Muscle of back (tissue), 13 donors: ENCODE results near the gene NRXN3. TPM values are rescaled to one million over a fixed set of nuclear protein-coding genes. Genes with fewer than 3 reads are reported as not detected.

ENCODE experiments used
- DNase-seq, 3 donors: peaks; one replicate each; pipeline versions ENCODE4 v3.0.0 to v3.0.0-alpha.2; 2013
- long read RNA-seq, 9 donors: transcript quantifications; one replicate each; lab custom pipeline, GENCODE V29; 2026
- polyA plus RNA-seq, 10 donors: library from polyadenylated mRNA; unstranded; fragments of 120-200 nt; gene quantifications; one replicate each; pipeline ENCODE4 v1.2.1, GENCODE V29; 2013; ENCODE audit not compliant: insufficient read length in 10 of 10

NRXN3 gene
- polyA plus RNA-seq, result 1 to 10 TPM in 4 of 10 donors, under 1 TPM in 6; 0.39 to 2.5 (median 0.84) TPM
- long read RNA-seq, donor 1, result 0 reads
- long read RNA-seq, donor 2, result 0 reads
- long read RNA-seq, donor 3, result 0 reads
- long read RNA-seq, donor 4, result 0 reads
- long read RNA-seq, donor 5, result 0 reads
- long read RNA-seq, donor 6, partial matches to known transcripts, result 0 of 1 reads
- long read RNA-seq, donor 6, other reads (novel, unspliced or antisense), result 0 of 1 reads
- long read RNA-seq, donor 7, result 0 reads
- long read RNA-seq, donor 8, result 0 reads
- long read RNA-seq, donor 9, result 0 reads

- peak in 1 of 3 donors; percentile 3 for DNase-seq
Measured at GRCh38 chr14:78170203-78170602, at the start of gene NRXN3. TSS of gene NRXN3 (plus strand) at chr14:78170373. CDS start at chr14:78243094, 72,721 bp downstream.

- DNase-seq, result peak in 1 of 3 donors; percentile 8
Measured at GRCh38 chr14:78122436-78122835, 47.7 kb upstream of the NRXN3 start.

GRCh38 chr14:78123650-78124253 lies 46.4 kb upstream of the NRXN3 start:
- no peak for DNase-seq

- DNase-seq, result no peak
Measured at GRCh38 chr14:78127961-78128360, 42.2 kb upstream of the NRXN3 start.

- no peak for DNase-seq
Measured at GRCh38 chr14:78129375-78129774, 40.8 kb upstream of the NRXN3 start.

GRCh38 chr14:78130356-78130755 lies 39.8 kb upstream of the NRXN3 start:
- DNase-seq, result no peak

- no peak for DNase-seq
Measured at GRCh38 chr14:78131201-78131600, 39.0 kb upstream of the NRXN3 start.

- no peak for DNase-seq
Measured at GRCh38 chr14:78131616-78132015, 38.6 kb upstream of the NRXN3 start.

- DNase-seq, result no peak
Measured at GRCh38 chr14:78135450-78135891, 34.7 kb upstream of the NRXN3 start.

GRCh38 chr14:78136695-78137094 lies 33.5 kb upstream of the NRXN3 start:
- DNase-seq, result no peak

- no peak for DNase-seq
Measured at GRCh38 chr14:78141590-78141989, 28.6 kb upstream of the NRXN3 start.

GRCh38 chr14:78142998-78143397 lies 27.2 kb upstream of the NRXN3 start:
- no peak for DNase-seq

- peak in 1 of 3 donors; percentile 1 for DNase-seq
Measured at GRCh38 chr14:78143489-78144145, 26.6 kb upstream of the NRXN3 start.

- DNase-seq, result no peak
Measured at GRCh38 chr14:78152201-78153063, 17.7 kb upstream of the NRXN3 start.

- DNase-seq, result peak; percentile 14 to 33 (median 22)
Measured at GRCh38 chr14:78153064-78153341, 17.2 kb upstream of the NRXN3 start.

- DNase-seq, result no peak
Measured at GRCh38 chr14:78154827-78155226, 15.3 kb upstream of the NRXN3 start.

- no peak for DNase-seq
Measured at GRCh38 chr14:78156196-78156595, 14.0 kb upstream of the NRXN3 start.

GRCh38 chr14:78157494-78158437 lies 12.4 kb upstream of the NRXN3 start:
- DNase-seq, result peak; percentile 8 to 56 (median 32)

- no peak for DNase-seq
Measured at GRCh38 chr14:78162202-78162601, 8.0 kb upstream of the NRXN3 start.

- no peak for DNase-seq
Measured at GRCh38 chr14:78164226-78164853, 5.8 kb upstream of the NRXN3 start.

- no peak for DNase-seq
Measured at GRCh38 chr14:78172428-78172827, 2.3 kb downstream of the NRXN3 start.
